Liver (tissue), 9 donors: ENCODE data around the gene PYGB. TPM values are rescaled to one million over a fixed set of nuclear protein-coding genes. Genes with fewer than 3 reads are reported as not detected.
"Not testable (repeated sequence)": the region's sequence is repeated elsewhere in the genome, so short reads cannot be mapped to it uniquely, and the experiment has no call there.

Experiments used
- DNase-seq: peaks from one replicate; pipeline ENCODE4 v3.0.0-alpha.2; 2017; ENCODE audit warnings: low spot score
- H3K27ac ChIP-seq, 2 donors: one replicate each; pipeline ENCODE4 v1.7.0; 2013; ENCODE audit warnings: inconsistent platforms in 2 of 2, low read length in 2 of 2, control low read depth in 1 of 2, low read depth in 1 of 2, mild to moderate bottlenecking in 1 of 2
- H3K27me3 ChIP-seq, 4 donors: one replicate each; pipeline versions ENCODE4 v1.6.1 to v1.7.0; 2013; ENCODE audit warnings: low read length in 3 of 4, inconsistent platforms in 1 of 4, mild to moderate bottlenecking in 1 of 4, moderate library complexity in 1 of 4; ENCODE audit not compliant: control insufficient read depth in 4 of 4, insufficient read depth in 4 of 4
- H3K36me3 ChIP-seq, 4 donors: one replicate each; pipeline versions ENCODE4 v1.6.1 to v1.7.0; 2013; ENCODE audit warnings: low read length in 3 of 4, mild to moderate bottlenecking in 3 of 4, low read depth in 1 of 4, moderate library complexity in 1 of 4; ENCODE audit not compliant: control insufficient read depth in 4 of 4, insufficient read depth in 3 of 4
- H3K4me1 ChIP-seq, 4 donors: one replicate each; pipeline versions ENCODE4 v1.6.1 to v1.7.0; 2013; ENCODE audit warnings: low read length in 3 of 4, mild to moderate bottlenecking in 3 of 4, moderate library complexity in 1 of 4; ENCODE audit not compliant: control insufficient read depth in 4 of 4, insufficient read depth in 4 of 4
- H3K4me3 ChIP-seq, 3 donors: one replicate each; pipeline versions ENCODE4 v1.6.1 to v1.7.0; 2013; ENCODE audit warnings: low read length in 3 of 3, control low read depth in 1 of 3, low read depth in 1 of 3, mild to moderate bottlenecking in 1 of 3
- H3K9ac ChIP-seq, 2 donors: one replicate each; pipeline ENCODE4 v1.7.0; 2013; ENCODE audit warnings: low read length in 2 of 2, mild to moderate bottlenecking in 2 of 2, moderate library complexity in 2 of 2, control low read depth in 1 of 2, low read depth in 1 of 2
- H3K9me3 ChIP-seq, 4 donors: one replicate each; pipeline versions ENCODE4 v1.6.1 to v1.7.0; 2013; ENCODE audit warnings: low read length in 3 of 4; ENCODE audit not compliant: control insufficient read depth in 4 of 4
- FOXA1 ChIP-seq: IDR thresholded peaks from 2 replicates; pipeline ENCODE4 v1.6.1; 2016; ENCODE audit warnings: antibody characterized with exemption
- FOXA2 ChIP-seq: IDR thresholded peaks from 2 replicates; pipeline ENCODE4 v1.6.1; 2016; ENCODE audit warnings: antibody characterized with exemption
- HNF4G ChIP-seq: IDR thresholded peaks from 2 replicates; pipeline ENCODE4 v1.6.1; 2016; ENCODE audit warnings: antibody characterized with exemption
- NR2F2 ChIP-seq: IDR thresholded peaks from 2 replicates; pipeline ENCODE4 v1.6.1; 2016; ENCODE audit warnings: antibody characterized with exemption
- RAD21 ChIP-seq, 2 donors: IDR thresholded peaks; 2 replicates each; pipeline ENCODE4 v1.6.1; 2016; ENCODE audit warnings: antibody characterized with exemption in 2 of 2, mild to moderate bottlenecking in 2 of 2
- YY1 ChIP-seq: IDR thresholded peaks from 2 replicates; pipeline ENCODE4 v1.6.1; 2016; ENCODE audit warnings: antibody characterized with exemption, mild to moderate bottlenecking
- WGBS: extraction: QIAGEN DNeasy Blood & Tissue Kit; methylation state at CpG from one replicate; pipeline ENCODE4 v1.1.7; 2013; 5-methylcytosine and 5-hydroxymethylcytosine counted together
- polyA plus RNA-seq, 2 donors: library from polyadenylated mRNA; stranded (reverse) in 1 of 2; unstranded in 1 of 2; fragments of 200-250 nt in 1 of 2; fragments of >200 nt in 1 of 2; fragmentation: Nextera tagmentation in 1 of 2; extraction: Ambion mirVana in 1 of 2; gene quantifications; one replicate each; pipeline versions ENCODE4 v1.2.1 to v1.2.3, GENCODE V29; 2013 to 2015
- total RNA-seq, 2 donors: library from RNA; depleted of rRNA; stranded (reverse); fragments of >200 nt; gene quantifications; one replicate each; pipeline ENCODE4 v1.2.3, GENCODE V29; 2014
- TF ChIP-seq, protein P1 (sequence below): IDR thresholded peaks from 2 replicates; pipeline ENCODE4 v1.6.1; 2016; ENCODE audit warnings: antibody characterized with exemption
- TF ChIP-seq, protein P2 (sequence below): IDR thresholded peaks from 2 replicates; pipeline ENCODE4 v1.6.1; 2016; ENCODE audit warnings: antibody characterized with exemption, mild to moderate bottlenecking
- TF ChIP-seq, protein P3 (sequence below): IDR thresholded peaks from 2 replicates; pipeline ENCODE4 v1.6.1; 2016; ENCODE audit warnings: antibody characterized with exemption
- TF ChIP-seq, protein P4 (sequence below): fragments of 150-350 bp; IDR thresholded peaks from 2 replicates; pipeline ENCODE4 v1.5.1; 2017; ENCODE audit warnings: improper control_type of control experiment, low read depth, low read length; ENCODE audit not compliant: missing input control
- TF ChIP-seq, protein P5 (sequence below): IDR thresholded peaks from 2 replicates; pipeline ENCODE4 v1.6.1; 2016; ENCODE audit warnings: antibody characterized with exemption
- donor health status: healthy.
- donor health status: healthy.
- donor health status: healthy.
- donor health status: healthy.
- donor health status: healthy.

Gene PYGB
- total and polyA plus RNA-seq, 4 donors: 3.6 to 11.7 (median 9.8) TPM

DNA sequence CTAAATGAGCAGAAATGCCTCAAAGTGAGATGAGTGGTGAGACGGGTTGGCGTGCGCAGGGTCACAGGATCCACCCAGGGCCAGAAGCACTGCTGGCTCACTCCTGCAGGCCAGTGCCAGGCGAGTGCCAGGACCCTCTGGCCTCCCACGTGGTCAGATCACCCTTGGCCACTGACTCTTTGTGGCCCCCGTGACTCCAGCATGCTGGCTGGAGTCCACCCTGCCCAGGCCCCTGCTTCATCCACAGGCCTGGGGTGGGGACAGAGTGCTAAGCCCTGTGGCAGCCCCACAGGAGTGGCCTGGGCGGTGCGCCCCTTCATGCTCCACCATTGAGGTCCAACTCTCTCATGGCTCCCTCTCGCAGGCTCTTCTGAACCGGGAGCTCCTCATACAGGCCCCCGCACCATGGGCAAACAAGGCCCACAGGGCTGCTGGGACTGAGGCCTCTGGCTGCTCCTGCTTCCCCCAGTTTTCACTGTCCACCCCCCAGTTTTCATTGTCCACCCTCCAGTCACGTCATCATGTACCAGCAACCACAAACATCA is 81.1 kb downstream of the PYGB start:
- no peak overlapping the region for H3K9ac ChIP-seq
- 98% methylated on average over 12 of the region's 12 CpGs for WGBS
- no peak overlapping the region for H3K27ac ChIP-seq
- no peak for DNase-seq
- no peaks in the 10 kb centered on the region for H3K9me3 ChIP-seq
- TF ChIP-seq RAD21 (IDR thresholded peaks at IDR 0.05) (no peak), FOXA2 (no peak), YY1 (no peak), HNF4G (no peak), NR2F2 (no peak), FOXA1 (no peak)
- TF ChIP-seq, protein P1, sequence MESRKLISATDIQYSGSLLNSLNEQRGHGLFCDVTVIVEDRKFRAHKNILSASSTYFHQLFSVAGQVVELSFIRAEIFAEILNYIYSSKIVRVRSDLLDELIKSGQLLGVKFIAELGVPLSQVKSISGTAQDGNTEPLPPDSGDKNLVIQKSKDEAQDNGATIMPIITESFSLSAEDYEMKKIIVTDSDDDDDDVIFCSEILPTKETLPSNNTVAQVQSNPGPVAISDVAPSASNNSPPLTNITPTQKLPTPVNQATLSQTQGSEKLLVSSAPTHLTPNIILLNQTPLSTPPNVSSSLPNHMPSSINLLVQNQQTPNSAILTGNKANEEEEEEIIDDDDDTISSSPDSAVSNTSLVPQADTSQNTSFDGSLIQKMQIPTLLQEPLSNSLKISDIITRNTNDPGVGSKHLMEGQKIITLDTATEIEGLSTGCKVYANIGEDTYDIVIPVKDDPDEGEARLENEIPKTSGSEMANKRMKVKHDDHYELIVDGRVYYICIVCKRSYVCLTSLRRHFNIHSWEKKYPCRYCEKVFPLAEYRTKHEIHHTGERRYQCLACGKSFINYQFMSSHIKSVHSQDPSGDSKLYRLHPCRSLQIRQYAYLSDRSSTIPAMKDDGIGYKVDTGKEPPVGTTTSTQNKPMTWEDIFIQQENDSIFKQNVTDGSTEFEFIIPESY: no peak
- TF ChIP-seq, protein P2, sequence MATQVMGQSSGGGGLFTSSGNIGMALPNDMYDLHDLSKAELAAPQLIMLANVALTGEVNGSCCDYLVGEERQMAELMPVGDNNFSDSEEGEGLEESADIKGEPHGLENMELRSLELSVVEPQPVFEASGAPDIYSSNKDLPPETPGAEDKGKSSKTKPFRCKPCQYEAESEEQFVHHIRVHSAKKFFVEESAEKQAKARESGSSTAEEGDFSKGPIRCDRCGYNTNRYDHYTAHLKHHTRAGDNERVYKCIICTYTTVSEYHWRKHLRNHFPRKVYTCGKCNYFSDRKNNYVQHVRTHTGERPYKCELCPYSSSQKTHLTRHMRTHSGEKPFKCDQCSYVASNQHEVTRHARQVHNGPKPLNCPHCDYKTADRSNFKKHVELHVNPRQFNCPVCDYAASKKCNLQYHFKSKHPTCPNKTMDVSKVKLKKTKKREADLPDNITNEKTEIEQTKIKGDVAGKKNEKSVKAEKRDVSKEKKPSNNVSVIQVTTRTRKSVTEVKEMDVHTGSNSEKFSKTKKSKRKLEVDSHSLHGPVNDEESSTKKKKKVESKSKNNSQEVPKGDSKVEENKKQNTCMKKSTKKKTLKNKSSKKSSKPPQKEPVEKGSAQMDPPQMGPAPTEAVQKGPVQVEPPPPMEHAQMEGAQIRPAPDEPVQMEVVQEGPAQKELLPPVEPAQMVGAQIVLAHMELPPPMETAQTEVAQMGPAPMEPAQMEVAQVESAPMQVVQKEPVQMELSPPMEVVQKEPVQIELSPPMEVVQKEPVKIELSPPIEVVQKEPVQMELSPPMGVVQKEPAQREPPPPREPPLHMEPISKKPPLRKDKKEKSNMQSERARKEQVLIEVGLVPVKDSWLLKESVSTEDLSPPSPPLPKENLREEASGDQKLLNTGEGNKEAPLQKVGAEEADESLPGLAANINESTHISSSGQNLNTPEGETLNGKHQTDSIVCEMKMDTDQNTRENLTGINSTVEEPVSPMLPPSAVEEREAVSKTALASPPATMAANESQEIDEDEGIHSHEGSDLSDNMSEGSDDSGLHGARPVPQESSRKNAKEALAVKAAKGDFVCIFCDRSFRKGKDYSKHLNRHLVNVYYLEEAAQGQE: no peak
- TF ChIP-seq, protein P3, sequence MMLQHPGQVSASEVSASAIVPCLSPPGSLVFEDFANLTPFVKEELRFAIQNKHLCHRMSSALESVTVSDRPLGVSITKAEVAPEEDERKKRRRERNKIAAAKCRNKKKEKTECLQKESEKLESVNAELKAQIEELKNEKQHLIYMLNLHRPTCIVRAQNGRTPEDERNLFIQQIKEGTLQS: no peak
- TF ChIP-seq, protein P4, sequence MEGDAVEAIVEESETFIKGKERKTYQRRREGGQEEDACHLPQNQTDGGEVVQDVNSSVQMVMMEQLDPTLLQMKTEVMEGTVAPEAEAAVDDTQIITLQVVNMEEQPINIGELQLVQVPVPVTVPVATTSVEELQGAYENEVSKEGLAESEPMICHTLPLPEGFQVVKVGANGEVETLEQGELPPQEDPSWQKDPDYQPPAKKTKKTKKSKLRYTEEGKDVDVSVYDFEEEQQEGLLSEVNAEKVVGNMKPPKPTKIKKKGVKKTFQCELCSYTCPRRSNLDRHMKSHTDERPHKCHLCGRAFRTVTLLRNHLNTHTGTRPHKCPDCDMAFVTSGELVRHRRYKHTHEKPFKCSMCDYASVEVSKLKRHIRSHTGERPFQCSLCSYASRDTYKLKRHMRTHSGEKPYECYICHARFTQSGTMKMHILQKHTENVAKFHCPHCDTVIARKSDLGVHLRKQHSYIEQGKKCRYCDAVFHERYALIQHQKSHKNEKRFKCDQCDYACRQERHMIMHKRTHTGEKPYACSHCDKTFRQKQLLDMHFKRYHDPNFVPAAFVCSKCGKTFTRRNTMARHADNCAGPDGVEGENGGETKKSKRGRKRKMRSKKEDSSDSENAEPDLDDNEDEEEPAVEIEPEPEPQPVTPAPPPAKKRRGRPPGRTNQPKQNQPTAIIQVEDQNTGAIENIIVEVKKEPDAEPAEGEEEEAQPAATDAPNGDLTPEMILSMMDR: no peak
- TF ChIP-seq, protein P5, sequence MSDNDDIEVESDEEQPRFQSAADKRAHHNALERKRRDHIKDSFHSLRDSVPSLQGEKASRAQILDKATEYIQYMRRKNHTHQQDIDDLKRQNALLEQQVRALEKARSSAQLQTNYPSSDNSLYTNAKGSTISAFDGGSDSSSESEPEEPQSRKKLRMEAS: no peak
- no peaks in the 10 kb centered on the region for H3K4me1 ChIP-seq
- H3K36me3 ChIP-seq: no peaks in the 10 kb centered on the region
- no peaks in the 10 kb centered on the region for H3K27me3 ChIP-seq
- no peak overlapping the region for H3K4me3 ChIP-seq

DNA sequence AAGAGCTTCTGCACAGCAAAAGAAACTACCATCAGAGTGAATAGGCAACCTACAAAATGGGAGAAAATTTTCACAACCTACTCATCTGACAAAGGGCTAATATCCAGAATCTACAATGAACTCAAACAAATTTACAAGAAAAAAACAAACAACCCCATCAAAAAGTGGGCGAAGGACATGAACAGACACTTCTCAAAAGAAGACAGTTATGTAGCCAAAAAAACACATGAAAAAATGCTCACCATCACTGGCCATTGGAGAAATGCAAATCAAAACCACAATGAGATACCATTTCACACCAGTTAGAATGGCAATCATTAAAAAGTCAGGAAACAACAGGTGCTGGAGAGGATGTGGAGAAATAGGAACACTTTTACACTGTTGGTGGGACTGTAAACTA is 87.1 kb downstream of the PYGB start:
- H3K4me1 ChIP-seq: peaks cover 4 to 27% (median 17%) of the 10 kb centered on the region in 4 donors
- not testable (repeated sequence) for H3K27ac ChIP-seq, H3K9ac ChIP-seq, H3K27me3 ChIP-seq, DNase-seq, H3K4me3 ChIP-seq, H3K36me3 ChIP-seq, H3K9me3 ChIP-seq
- WGBS: 100% methylated on average over 1 of the region's 1 CpG
